ENCODE data around the gene LPIN2. TPM values are rescaled to one million over a fixed set of nuclear protein-coding genes. Genes with fewer than 3 reads are reported as not detected.

Gene LPIN2
- total RNA-seq, 1 donor from 2014 or later: 24.9 TPM

DNA sequence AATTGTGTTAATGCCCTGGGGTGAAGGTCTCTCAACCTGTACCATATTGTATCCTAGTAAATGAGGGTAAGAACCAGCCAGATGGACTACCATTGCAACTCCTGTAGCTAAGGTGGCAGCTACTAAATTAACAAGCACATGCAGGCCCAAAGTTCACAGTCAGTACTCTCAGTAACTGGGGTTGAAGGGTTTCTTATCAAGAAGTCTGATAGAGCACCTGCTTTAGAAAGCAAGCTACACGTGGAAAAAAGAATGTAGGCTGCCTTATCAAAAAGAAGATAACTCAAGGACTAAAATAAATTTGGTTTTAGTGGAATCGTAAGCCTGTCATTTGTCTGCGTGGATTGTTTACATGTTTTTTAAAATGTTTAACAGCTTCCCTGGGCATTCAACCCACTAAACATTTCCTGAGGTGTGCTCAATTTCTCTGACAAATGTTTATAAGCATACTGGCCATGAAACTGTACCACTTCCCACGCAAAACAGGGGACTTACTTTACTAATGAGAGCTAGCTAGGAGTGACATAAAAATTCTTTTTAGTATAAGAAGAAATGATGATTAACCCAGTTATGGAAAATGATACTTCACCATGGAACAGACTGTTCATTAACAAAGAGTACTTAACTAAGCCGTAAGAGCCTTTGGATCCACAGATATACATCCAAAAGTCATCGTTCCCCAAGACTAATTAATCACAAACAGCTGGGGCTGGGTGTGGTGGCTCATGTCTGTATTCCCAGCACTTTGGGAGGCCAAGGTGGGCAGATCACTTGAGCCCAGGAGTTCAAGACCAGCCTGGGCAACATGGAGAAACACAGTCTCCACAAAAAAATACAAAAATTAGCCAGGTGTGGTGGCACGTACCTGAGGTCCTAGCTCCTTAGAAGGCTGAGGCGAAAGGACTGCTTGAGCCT lies 36.5 kb downstream of the LPIN2 start:
- TF ChIP-seq, protein P1, sequence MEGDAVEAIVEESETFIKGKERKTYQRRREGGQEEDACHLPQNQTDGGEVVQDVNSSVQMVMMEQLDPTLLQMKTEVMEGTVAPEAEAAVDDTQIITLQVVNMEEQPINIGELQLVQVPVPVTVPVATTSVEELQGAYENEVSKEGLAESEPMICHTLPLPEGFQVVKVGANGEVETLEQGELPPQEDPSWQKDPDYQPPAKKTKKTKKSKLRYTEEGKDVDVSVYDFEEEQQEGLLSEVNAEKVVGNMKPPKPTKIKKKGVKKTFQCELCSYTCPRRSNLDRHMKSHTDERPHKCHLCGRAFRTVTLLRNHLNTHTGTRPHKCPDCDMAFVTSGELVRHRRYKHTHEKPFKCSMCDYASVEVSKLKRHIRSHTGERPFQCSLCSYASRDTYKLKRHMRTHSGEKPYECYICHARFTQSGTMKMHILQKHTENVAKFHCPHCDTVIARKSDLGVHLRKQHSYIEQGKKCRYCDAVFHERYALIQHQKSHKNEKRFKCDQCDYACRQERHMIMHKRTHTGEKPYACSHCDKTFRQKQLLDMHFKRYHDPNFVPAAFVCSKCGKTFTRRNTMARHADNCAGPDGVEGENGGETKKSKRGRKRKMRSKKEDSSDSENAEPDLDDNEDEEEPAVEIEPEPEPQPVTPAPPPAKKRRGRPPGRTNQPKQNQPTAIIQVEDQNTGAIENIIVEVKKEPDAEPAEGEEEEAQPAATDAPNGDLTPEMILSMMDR (IDR thresholded peaks at IDR 0.05; ENCODE audit: insufficient read depth, low read length, poor library complexity, severe bottlenecking): no peak
- DNase-seq (ENCODE audit: low read depth): no peak

DNA sequence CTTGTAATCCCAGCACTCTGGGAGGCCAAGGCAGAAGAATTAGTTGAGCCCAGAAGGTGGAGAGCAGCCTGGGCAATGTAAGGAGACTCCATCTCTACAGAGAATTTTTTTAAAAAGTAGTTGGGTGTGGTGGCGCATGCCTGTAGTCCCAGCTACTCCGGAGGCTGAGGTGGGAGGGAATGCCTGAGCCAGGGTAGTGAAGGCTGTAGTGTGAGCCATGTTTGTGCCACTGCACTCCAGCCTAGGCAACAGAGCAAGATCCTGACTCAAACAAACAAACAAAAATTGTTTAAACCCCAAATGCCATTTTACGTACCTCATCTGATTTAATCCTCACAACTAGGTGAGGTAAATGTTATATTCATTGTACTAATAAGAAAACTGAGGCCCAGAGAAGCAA lies 38.2 kb downstream of the LPIN2 start:
- no peak for DNase-seq (ENCODE audit: low read depth)

More for the DNA sequence above, 36.5 kb downstream of the LPIN2 start:
- Histone ChIP-seq H3K36me3 (ENCODE audit: control insufficient read depth, insufficient read depth, low read length) (no peaks in the 10 kb centered on the region), H3K4me3 (ENCODE audit: low read depth, low read length) (no peak overlapping the region), H3K27me3 (ENCODE audit: control insufficient read depth, insufficient read depth, low read length) (no peaks in the 10 kb centered on the region)

DNA sequence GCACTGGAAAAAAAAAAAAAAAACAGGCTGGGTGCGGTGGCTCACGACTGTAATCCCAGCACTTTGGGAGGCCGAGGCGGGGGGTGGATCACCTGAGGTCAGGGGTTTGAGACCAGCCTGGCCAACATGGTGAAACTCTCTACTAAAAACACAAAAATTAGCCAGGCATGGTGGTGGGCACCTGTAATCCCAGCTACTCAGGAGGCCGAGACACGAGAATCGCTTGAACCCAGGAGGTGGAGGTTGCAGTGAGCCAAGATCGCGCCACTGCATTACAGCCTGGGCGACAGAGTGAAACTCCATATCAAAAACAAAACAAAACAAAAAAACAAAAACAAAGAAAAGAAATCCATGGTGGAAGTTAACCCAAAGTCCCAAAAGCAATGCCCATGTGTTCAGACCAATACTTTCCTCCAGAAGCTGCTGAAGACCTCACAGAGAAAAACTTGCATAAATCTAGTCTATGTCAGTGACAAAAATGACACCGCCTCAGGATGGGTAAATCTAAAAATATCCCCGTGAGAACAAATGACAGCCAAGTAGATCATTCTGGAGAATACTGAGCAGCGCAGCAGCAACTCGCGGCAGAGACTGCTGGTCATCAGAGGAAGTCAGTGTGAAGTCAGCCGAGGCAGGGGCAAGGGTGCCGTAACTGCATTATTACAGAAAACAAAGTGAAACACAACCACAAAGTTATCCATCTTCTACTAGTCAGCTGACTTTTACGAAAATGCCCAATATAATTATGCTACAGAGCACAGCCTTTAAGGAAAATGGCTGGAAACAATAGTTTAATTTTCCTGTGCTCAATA lies 41.0 kb downstream of the LPIN2 start:
- no peak for DNase-seq (ENCODE audit: low read depth)
- TF ChIP-seq, protein P1 (IDR thresholded peaks at IDR 0.05; ENCODE audit: insufficient read depth, low read length, poor library complexity, severe bottlenecking): no peak
- Histone ChIP-seq H3K36me3 (ENCODE audit: control insufficient read depth, insufficient read depth, low read length) (no peaks in the 10 kb centered on the region), H3K27me3 (ENCODE audit: control insufficient read depth, insufficient read depth, low read length) (no peaks in the 10 kb centered on the region), H3K4me3 (ENCODE audit: low read depth, low read length) (no peak overlapping the region)

More for the DNA sequence above, 38.2 kb downstream of the LPIN2 start:
- H3K4me3 ChIP-seq (ENCODE audit: low read depth, low read length): no peak overlapping the region
- TF ChIP-seq, protein P1 (IDR thresholded peaks at IDR 0.05; ENCODE audit: insufficient read depth, low read length, poor library complexity, severe bottlenecking): no peak
- H3K27me3 ChIP-seq (ENCODE audit: control insufficient read depth, insufficient read depth, low read length): no peaks in the 10 kb centered on the region
- no peaks in the 10 kb centered on the region for H3K36me3 ChIP-seq (ENCODE audit: control insufficient read depth, insufficient read depth, low read length)

DNA sequence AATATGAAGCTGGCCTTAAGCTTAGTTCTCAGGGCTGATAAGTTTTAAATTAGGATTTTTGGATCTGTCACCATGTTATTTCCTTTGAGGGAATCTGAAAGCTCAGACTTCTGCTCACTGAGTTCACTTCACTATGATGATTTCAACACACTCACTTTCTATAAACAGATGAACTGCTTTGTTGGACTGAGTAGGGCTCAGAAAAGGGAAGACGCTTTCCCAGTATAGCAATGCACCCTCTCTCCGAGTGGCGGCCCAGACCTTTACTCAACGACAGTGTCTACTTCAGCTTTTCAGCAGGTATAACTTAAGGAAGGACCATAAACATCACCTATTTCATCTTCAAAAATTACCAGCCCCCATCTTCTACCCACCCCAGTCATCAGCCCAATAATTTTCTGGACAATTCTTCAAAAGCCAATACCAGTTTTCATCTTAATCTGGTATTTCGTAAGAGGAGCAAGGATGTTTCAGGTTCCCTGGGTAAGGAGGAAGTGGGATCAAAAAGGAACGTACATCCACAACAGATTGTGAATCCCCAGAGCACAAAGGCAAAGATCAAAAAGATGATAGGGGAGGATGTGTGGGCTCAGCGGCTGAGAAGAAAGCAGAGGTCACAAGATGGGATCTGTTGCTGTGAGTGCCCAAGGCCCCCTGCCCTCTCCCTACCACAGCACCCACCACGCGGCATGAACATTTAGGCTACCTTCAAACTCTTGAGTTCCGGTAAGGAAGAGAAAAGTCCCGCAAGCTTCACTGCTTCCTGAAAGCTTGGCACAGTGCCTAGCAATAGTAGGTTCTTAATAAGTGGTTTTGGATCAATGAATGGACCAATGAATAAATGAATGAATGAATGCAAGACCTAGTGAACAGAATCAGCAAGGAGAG lies 41.9 kb downstream of the LPIN2 start:
- TF ChIP-seq, protein P1 (IDR thresholded peaks at IDR 0.05; ENCODE audit: insufficient read depth, low read length, poor library complexity, severe bottlenecking): no peak
- Histone ChIP-seq H3K4me3 (ENCODE audit: low read depth, low read length) (no peak overlapping the region), H3K36me3 (ENCODE audit: control insufficient read depth, insufficient read depth, low read length) (no peaks in the 10 kb centered on the region), H3K27me3 (ENCODE audit: control insufficient read depth, insufficient read depth, low read length) (no peaks in the 10 kb centered on the region)
- DNase-seq (ENCODE audit: low read depth): no peak

- no peak for DNase-seq (ENCODE audit: low read depth)
- TF ChIP-seq, protein P1 (IDR thresholded peaks at IDR 0.05; ENCODE audit: insufficient read depth, low read length, poor library complexity, severe bottlenecking): no peak
- H3K4me3 ChIP-seq (ENCODE audit: low read depth, low read length): no peak overlapping the region
- H3K27me3 ChIP-seq (ENCODE audit: control insufficient read depth, insufficient read depth, low read length): no peaks in the 10 kb centered on the region
- H3K36me3 ChIP-seq (ENCODE audit: control insufficient read depth, insufficient read depth, low read length): no peaks in the 10 kb centered on the region
These were observed 42.6 kb downstream of the LPIN2 start for GRCh38 chr18:2970344-2970743.

All from kidney epithelial cell (primary cell).